ENCODE results near the gene CYP4Z1.

GRCh38 chr1:47024141-47024801 is 42.8 kb upstream of the CYP4Z1 start:
- TF ChIP-seq POLR2A (IDR thresholded peaks at IDR 0.05; ENCODE audit: borderline replicate concordance, extremely low read depth, insufficient read depth, insufficient read length): no peak
- TF ChIP-seq EGR1 (IDR thresholded peaks at IDR 0.05; ENCODE audit: low read depth): no peak
- TF ChIP-seq CTCF (IDR thresholded peaks at IDR 0.05 in 2 of 3, conservative IDR thresholded peaks at IDR 0.05 in 1 of 3; ENCODE audit: borderline replicate concordance in 1 of 3, insufficient read depth in 1 of 3, low read depth in 2 of 3, low read length in 2 of 3): no peak
- TF ChIP-seq EZH2 (IDR thresholded peaks at IDR 0.05): no peak
- no peak for TF ChIP-seq TCF7L2 (IDR thresholded peaks at IDR 0.05; ENCODE audit: borderline replicate concordance, extremely low read depth, insufficient read depth, insufficient read length)
- TF ChIP-seq ATF3 (IDR thresholded peaks at IDR 0.05): no peak
- no peak for TF ChIP-seq ZNF274 (IDR thresholded peaks at IDR 0.05; ENCODE audit: low read depth, low read length)
